DND-41 (cell line): ENCODE results near the gene MCTP1.

Experiments used
- ATAC-seq: fragments of 200-7000 bp; cut with Tn5 transposase; 3 replicates; pipeline ENCODE4 v1.9.1; 2021; ENCODE audit warnings: low read depth; ENCODE audit not compliant: insufficient read depth
- DNase-seq: peaks from one replicate; pipeline ENCODE4 v3.0.0-alpha.2; 2020
- H2AFZ ChIP-seq: 2 replicates; pipeline ENCODE4 v1.6.0; 2012; ENCODE audit warnings: low read depth, low read length
- H3K27ac ChIP-seq: 2 replicates; pipeline ENCODE4 v1.5.1; 2012; ENCODE audit warnings: low read length, inconsistent platforms
- H3K27me3 ChIP-seq: fragments of 200-600 bp; sonication (generic); 2 replicates; pipeline ENCODE4 v1.6.0; 2012; ENCODE audit warnings: low read length, mild to moderate bottlenecking, inconsistent platforms; ENCODE audit not compliant: insufficient read depth, poor library complexity
- H3K36me3 ChIP-seq: 2 replicates; pipeline ENCODE4 v1.5.1; 2012; ENCODE audit warnings: low read length, inconsistent platforms; ENCODE audit not compliant: insufficient read depth
- H3K4me1 ChIP-seq: 2 replicates; pipeline ENCODE4 v1.5.1; 2012; ENCODE audit warnings: mild to moderate bottlenecking, low read length; ENCODE audit not compliant: insufficient read depth
- H3K4me2 ChIP-seq: 2 replicates; pipeline ENCODE4 v1.6.0; 2012; ENCODE audit warnings: mild to moderate bottlenecking, moderate library complexity, low read length, inconsistent platforms; ENCODE audit not compliant: insufficient read depth
- H3K4me3 ChIP-seq, 2 experiments: fragments of 200-600 bp in 1 of 2; shearing (Covaris generic) in 1 of 2; 2 replicates each; pipeline ENCODE4 v1.5.1; 2012 to 2016; ENCODE audit warnings: inconsistent platforms in 2 of 2, low read length in 2 of 2, mild to moderate bottlenecking in 2 of 2, low read depth in 1 of 2, moderate library complexity in 1 of 2
- H3K79me2 ChIP-seq: 2 replicates; pipeline ENCODE4 v1.6.0; 2012; ENCODE audit warnings: low read length, inconsistent platforms; ENCODE audit not compliant: insufficient read depth
- H3K9ac ChIP-seq: 2 replicates; pipeline ENCODE4 v1.6.0; 2012; ENCODE audit warnings: low read depth, mild to moderate bottlenecking, inconsistent platforms, low read length, moderate library complexity
- H3K9me3 ChIP-seq: 2 replicates; pipeline ENCODE4 v1.5.1; 2012; ENCODE audit warnings: low read length, moderate library complexity, mild to moderate bottlenecking, inconsistent platforms; ENCODE audit not compliant: insufficient read depth, severe bottlenecking
- H4K20me1 ChIP-seq: 2 replicates; pipeline ENCODE4 v1.6.0; 2012; ENCODE audit warnings: low read length; ENCODE audit not compliant: insufficient read depth
- EZH2 ChIP-seq: IDR thresholded peaks from 3 replicates; pipeline ENCODE4 v1.6.1; 2012; ENCODE audit warnings: borderline replicate concordance, low read depth, mild to moderate bottlenecking, moderate library complexity, low read length, inconsistent platforms; ENCODE audit not compliant: severe bottlenecking
- TF ChIP-seq, protein P1 (sequence below): IDR thresholded peaks from 2 replicates; pipeline ENCODE4 v1.5.1; 2012; ENCODE audit warnings: borderline replicate concordance, low read length, moderate library complexity, mild to moderate bottlenecking; ENCODE audit not compliant: poor library complexity, severe bottlenecking; ENCODE audit errors: extremely low read depth

MCTP1 gene

DNA sequence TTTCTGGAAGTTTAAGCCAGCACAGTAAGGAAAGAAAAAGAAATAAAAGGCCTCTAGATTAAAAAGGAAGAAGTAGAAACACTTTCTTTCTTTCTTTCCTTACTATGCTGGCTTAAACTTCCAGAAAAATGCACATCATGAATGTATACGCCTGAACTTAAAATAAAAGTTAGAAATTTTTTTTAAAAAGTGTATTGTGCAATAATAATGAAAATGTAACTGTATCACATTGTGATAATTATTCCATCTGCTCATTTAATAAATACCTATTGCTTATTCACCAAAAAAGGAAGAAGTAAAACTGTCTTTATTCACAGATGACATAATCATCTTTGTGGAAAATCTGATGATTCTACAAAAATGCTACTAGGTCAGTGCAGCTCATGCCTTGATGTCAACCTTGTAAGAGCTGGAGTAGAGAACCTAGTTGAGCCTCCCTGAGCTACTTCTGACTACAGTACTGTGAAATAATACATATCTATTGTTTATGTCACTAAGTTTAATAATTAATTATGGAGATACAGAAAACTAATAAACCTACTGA lies 49.4 kb downstream of the MCTP1 start:
- H3K4me1 ChIP-seq, result no peaks in the 10 kb centered on the region
- no peak overlapping the region for H2AFZ ChIP-seq
- no peaks in the 10 kb centered on the region for H3K79me2 ChIP-seq
- no peaks in the 10 kb centered on the region for H4K20me1 ChIP-seq
- no peak overlapping the region for H3K4me2 ChIP-seq
- H3K27ac ChIP-seq, result no peak overlapping the region
- H3K9ac ChIP-seq, result no peak overlapping the region
- TF ChIP-seq, protein P1, sequence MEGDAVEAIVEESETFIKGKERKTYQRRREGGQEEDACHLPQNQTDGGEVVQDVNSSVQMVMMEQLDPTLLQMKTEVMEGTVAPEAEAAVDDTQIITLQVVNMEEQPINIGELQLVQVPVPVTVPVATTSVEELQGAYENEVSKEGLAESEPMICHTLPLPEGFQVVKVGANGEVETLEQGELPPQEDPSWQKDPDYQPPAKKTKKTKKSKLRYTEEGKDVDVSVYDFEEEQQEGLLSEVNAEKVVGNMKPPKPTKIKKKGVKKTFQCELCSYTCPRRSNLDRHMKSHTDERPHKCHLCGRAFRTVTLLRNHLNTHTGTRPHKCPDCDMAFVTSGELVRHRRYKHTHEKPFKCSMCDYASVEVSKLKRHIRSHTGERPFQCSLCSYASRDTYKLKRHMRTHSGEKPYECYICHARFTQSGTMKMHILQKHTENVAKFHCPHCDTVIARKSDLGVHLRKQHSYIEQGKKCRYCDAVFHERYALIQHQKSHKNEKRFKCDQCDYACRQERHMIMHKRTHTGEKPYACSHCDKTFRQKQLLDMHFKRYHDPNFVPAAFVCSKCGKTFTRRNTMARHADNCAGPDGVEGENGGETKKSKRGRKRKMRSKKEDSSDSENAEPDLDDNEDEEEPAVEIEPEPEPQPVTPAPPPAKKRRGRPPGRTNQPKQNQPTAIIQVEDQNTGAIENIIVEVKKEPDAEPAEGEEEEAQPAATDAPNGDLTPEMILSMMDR, result no peak
- TF ChIP-seq EZH2, result no peak
- DNase-seq, result no peak
- ATAC-seq, result no peak
- H3K27me3 ChIP-seq, result peaks cover 7% of the 10 kb centered on the region
- H3K36me3 ChIP-seq, result no peaks in the 10 kb centered on the region
- no peaks in the 10 kb centered on the region for H3K9me3 ChIP-seq
- H3K4me3 ChIP-seq, result no peak overlapping the region

DNA sequence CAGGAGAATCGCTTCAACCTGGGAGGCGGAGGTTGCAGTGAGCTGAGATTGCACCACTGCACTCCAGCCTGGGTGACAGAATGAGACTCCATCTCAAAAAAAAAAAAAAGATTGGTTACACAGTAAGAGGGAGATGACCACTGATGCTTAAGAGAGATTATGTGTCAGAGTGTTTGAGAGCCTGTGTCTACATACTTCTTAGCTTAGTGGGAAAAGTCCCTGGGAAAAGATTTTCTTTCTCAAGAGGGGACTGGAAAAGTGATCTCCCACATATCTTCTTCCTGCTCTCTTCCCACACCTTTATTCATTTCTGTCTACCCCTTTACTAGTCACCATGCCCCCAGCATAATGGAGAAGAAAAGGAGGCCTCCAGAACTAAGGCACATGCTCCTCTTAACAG lies 55.2 kb downstream of the MCTP1 start:
- Histone ChIP-seq H3K9ac (no peak overlapping the region), H3K27ac (no peak overlapping the region), H4K20me1 (no peaks in the 10 kb centered on the region), H2AFZ (no peak overlapping the region), H3K27me3 (peaks cover 7% of the 10 kb centered on the region), H3K4me3 (no peak overlapping the region), H3K79me2 (no peaks in the 10 kb centered on the region), H3K4me1 (no peaks in the 10 kb centered on the region), H3K4me2 (no peak overlapping the region), H3K36me3 (no peaks in the 10 kb centered on the region), H3K9me3 (no peaks in the 10 kb centered on the region)
- TF ChIP-seq, protein P1, result no peak
- no peak for TF ChIP-seq EZH2
- ATAC-seq (no peak), DNase-seq (no peak)

DNA sequence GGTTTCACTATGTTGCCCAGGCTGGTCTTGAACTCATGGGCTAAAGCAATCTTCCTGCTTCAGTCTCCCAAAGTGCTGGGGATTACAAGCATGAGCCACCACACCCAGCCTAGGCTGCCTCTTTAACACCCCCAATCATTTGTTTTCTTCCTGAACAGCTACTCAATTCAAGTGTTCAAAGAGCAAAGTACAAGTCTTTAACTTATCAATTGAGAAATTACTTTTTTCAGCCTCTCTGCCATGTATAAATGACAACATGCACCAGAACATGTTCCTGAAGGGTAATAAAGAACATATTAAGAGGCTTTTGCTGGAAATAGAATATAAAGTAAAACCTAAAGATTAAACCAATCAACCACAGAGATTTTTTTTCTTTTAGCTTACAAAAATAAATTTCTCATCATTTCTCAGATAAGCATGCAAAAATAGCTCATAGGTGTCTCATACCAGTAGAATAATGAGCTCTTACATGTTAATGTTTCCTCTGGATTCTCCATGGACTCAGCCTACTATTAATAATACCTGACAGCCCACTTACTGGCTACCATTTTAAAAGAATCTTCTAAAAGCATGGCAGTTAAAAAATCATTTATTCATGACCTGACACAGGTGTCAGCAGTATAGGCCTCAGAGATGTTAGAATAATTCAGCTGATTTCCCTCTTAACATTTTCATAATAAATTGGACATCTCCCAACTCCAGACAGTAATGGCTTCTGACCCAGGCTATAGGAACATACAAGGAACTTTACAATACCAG lies 60.0 kb downstream of the MCTP1 start:
- no peak for TF ChIP-seq EZH2
- TF ChIP-seq, protein P1, result no peak
- ATAC-seq (no peak), DNase-seq (no peak)
- Histone ChIP-seq H3K36me3 (no peaks in the 10 kb centered on the region), H3K9ac (no peak overlapping the region), H3K79me2 (no peaks in the 10 kb centered on the region), H2AFZ (no peak overlapping the region), H3K4me1 (no peaks in the 10 kb centered on the region), H3K27me3 (peaks cover 10% of the 10 kb centered on the region), H3K27ac (no peak overlapping the region), H4K20me1 (no peaks in the 10 kb centered on the region), H3K9me3 (no peaks in the 10 kb centered on the region), H3K4me2 (no peak overlapping the region), H3K4me3 (no peak overlapping the region)
